NAMALWA (cell line): ENCODE measurements around the gene ZSWIM6.
A peak's percentile ranks its signal among the peaks of the same experiment; 100 is the strongest.

ENCODE experiments used
- DNase-seq: peaks from one replicate; pipeline ENCODE4 v3.0.0-alpha.2; 2015; ENCODE audit warnings: low spot score

ZSWIM6 gene

DNA sequence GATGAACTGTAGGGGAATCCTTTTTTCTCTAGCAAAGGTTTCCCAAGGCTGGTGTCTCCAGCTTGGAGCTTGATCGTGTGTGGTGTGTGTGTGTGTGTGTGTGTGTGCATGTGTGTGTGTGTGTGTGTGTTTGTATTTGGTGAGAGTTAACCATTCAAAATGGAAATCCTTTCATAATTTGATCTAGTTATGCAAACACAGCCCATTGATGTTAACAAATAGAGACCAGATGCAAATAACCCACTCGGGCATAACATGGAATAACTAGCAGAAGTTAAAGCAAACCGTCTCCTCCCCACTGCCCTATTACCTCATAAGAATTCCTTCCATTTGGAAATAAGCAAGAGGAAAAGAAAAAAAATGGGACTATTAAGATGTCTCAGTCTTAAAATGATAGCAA is 24.9 kb upstream of the ZSWIM6 start:
- DNase-seq, result no peak

GRCh38 chr5:61307611-61308010 is 24.4 kb upstream of the ZSWIM6 start:
- no peak for DNase-seq

- DNase-seq, result no peak
Measured at GRCh38 chr5:61308712-61309111, 23.3 kb upstream of the ZSWIM6 start.

DNA sequence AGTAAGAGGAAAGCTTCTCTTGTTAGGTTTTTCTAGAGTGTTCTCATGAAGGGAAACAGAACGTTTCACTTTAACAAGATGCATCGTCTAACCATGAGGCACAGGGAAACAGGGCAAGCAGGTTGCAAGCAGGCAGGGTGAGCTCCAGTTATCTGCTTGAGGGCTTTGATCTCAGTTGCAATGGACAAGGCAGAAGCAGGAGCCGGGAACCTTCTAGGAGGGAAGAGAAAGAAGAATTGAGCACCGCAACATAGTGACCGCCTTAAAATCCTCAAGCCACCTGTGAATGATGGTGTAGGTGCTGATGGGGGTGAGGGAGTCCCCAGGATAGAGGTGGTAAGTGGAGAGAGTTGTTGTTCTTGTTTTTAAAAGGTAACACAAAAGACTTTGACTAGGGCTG is 22.9 kb upstream of the ZSWIM6 start:
- no peak for DNase-seq

DNA sequence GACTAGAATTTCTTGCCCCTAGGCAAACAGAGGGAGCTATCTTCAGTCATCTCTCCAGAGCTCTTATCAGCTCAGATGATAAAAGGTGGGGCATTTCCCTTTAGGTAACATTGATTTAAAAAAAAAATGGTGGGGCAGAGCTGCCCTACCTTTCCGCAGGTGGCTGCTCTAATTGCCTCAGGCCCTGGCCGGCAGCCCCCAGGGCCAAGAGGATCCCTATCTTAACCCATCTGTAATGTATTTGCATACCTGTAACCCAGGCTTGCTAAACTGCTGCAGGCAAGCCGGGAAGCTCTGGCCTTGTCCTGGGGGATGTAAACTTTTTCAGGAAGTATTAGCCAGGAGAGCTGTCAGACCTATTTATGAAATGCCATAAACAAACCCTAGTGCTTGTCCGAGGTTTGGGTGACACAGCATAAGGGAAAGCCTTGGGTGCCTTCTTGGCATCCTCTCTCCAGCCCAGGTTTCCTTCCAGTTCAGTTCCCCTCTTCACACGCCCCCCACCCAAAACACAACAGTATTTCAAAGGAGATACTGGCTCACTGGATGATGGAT is 20.9 kb upstream of the ZSWIM6 start:
- no peak for DNase-seq

DNA sequence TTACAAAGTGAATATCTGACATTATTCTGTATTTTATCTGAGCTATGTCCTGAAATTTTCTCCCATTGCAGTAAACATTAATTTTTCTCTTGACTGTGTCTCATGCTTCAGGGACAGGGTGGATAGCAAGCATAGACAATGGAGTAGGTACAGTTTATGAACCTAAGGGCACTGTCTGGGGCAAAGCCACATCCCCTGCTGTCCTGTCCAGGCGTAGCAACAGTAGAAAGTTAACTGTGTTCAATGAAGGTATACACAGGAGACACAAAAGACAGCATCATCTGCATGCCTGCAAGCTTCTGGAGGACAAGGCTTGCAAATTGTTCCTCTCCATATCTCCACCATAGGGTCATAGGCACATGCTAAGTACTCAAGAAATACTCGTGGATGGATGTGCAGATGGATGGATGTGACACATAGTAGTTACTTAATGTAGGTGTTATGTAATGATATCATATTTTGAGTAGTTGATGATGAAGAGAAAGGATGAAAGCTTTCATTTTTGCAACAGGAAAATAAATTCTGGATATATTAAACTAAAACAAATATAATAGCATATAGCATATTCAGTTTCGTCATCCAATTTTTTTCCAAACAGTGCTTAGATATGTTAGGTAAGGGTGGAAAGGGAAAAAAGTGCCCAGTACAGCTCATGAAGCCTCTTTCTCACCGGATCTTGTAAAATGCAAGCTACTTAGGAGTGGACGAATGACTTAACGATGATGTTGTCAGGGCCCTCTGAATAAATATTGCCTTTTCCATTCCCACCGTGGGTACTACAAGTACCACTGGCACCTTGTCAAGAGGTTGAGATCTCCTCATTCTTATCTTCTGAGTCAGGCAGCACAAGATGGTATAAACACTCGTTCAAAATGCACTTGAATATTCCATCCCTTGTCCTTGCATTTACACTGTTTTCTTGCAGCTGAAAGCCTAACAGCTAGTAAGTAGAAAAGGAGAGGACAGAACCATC is 19.9 kb upstream of the ZSWIM6 start:
- no peak for DNase-seq

- no peak for DNase-seq
Measured at GRCh38 chr5:61313960-61314681, 17.9 kb upstream of the ZSWIM6 start.

DNA sequence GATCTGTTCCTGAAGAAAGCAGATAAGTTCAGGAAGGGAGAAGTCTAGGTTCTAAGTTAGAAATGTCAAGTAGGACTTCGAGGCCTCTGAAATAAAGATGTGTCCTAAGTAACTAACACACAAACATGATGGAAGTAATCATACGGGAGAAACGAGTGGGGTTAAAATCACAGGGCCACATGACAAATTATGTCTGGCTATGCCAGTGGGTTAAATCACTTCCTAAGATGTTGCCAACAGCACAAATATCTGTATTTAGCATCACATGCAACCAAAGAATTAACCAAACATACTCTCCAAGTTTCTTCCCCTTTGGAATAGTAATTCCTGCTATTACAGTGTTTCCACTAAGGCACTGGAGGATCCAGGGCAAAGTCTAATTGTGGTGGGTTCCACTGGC is 13.7 kb upstream of the ZSWIM6 start:
- DNase-seq, result no peak

- peak; percentile 3 for DNase-seq
Measured at GRCh38 chr5:61319388-61320146, 12.5 kb upstream of the ZSWIM6 start.

DNA sequence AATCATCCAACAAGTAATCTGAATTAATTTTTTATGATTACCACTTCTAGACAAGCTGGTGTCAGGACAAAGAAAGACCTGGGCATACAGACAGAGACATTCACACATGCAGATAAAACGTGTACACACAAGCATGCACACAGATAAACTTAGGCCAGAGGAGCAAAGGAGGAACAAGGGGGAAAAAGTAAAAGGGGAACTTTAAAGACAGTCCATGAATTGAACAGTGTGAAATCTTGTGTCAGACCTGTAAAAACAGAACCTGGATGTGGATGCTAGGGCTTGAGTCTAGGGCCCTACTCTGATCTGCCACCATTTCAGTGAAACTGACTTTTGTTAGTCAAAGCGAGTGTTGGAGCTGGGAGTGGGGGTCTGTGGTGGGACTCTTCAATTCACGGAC is 11.2 kb upstream of the ZSWIM6 start:
- no peak for DNase-seq

GRCh38 chr5:61321669-61322068 is 10.4 kb upstream of the ZSWIM6 start:
- no peak for DNase-seq

GRCh38 chr5:61322738-61323725 is 9.0 kb upstream of the ZSWIM6 start:
- DNase-seq, result no peak

DNA sequence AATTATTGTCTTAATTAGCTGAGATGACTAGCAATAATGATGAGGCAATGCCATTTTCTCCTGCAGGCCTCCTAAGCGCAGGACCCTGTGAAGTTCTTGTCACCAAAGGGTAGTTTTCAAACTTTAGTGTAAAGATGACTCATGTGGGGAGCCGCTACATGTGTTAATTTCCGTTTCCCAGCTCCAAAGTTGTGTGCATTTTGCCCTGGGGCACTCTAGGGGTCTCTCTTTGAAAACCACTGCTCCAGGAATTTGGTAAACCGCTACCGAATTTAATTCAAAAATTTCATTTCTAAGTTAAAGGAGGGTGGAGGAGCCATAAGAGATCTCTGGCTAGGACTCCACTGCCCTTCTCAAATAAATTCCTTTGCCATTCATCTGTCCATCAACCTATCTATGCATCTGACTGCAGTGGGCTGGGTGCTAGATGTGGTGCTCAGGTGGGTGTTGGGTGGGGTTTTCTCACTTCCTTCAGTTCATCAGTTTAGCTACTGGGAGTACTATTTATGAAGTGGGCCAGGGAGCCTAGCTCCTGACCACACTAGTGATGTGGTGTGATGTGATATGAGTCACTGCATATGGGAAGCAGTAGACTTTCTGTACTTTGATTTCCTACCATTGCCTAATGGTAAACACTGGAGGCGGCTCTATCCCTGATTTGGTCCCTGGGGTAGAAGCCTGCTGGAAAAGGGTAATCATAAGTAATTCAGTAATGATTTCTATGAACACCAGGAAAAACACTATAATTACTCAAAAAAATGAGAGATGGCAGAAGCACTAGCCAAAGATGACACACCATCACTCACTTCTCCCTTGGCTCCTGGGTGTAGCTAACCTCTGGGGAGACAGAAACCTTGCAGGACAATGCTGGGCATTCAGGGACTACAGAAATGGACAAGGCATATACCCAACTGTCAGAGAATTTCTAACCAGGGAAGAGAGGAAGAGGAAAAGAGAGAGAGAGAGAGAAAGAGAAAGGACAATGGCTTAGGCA is 4.0 kb upstream of the ZSWIM6 start:
- no peak for DNase-seq

GRCh38 chr5:61328791-61329549 is 3.1 kb upstream of the ZSWIM6 start:
- no peak for DNase-seq

- no peak for DNase-seq
Measured at GRCh38 chr5:61329550-61330128, 2.4 kb upstream of the ZSWIM6 start.

DNA sequence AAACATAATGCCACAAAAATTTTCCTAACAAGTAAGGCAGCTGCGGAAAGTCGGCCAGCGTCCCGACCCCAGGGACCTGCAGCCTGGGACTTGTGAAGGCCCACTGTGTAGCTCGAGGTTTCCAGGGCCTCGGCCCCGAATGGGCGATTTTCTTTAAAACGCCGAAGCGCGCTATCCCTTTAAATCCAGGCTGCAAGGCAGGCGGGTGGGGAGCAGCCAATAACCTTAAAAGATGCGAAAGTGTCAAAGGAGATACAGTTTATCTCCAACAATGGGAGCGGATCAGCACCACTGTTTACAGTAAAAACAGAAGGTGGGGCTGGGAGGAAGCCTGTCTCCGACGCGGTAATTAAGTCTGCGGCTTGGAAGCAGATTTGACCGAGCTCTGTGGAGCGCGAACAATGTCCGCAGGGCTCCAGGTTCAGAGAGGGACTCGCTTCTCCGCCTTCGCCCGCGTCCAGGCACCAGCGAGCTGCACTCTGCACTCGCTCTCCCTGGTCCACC is 1.7 kb upstream of the ZSWIM6 start:
- no peak for DNase-seq

DNA sequence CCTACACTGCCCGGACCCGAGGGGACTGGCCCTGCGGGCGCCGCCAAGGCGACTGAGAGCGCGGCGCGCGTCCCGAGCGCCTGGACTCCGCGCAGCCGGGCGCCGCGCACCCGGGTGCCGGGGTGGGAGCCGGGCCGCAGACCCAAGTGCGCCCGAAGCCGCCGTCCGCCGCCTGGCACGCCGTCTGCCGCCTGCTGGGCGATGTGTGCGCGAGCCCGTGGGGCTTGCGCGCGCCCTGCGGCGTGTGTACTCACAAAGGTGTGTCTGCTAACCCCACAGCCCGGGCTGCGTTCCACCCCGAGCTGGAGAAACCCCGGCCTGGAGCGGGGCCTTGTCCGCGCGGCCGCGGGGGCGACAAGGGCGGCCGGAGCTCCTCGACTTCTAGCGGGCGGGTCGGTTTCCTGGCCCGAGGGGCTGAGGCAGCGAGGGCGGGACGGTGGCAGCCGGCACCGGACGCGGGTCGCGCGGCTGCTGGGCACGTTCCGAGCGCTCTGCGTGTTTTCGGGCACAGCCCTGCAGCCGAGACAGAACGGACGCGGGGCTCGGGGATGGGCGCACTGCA is 1.1 kb upstream of the ZSWIM6 start:
- no peak for DNase-seq

DNA sequence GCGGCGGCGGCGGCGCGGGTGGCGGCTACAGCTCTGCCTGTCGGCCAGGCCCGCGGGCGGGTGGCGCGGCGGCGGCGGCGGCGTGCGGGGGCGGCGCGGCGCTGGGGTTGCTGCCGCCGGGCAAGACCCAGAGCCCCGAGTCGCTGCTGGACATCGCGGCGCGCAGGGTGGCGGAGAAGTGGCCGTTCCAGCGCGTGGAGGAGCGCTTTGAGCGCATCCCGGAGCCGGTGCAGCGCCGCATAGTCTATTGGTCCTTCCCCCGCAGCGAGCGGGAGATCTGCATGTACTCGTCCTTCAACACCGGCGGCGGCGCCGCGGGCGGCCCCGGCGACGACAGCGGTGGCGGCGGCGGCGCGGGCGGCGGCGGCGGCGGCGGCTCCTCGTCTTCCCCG is 296 bp downstream of the ZSWIM6 start:
- DNase-seq, result no peak
